AG09309 (cell line): ENCODE results near the gene RHEBL1.

ENCODE experiments used
- DNase-seq: peaks from one replicate; pipeline ENCODE4 v3.0.0-alpha.2; 2010; ENCODE audit warnings: low read depth
- H3K4me3 ChIP-seq: 2 replicates; pipeline ENCODE4 v1.5.1; 2011; ENCODE audit warnings: mild to moderate bottlenecking, low read depth, low read length, moderate library complexity; ENCODE audit not compliant: control insufficient read depth
- TF ChIP-seq, protein P1 (sequence below): IDR thresholded peaks from 2 replicates; pipeline ENCODE4 v1.5.1; 2011; ENCODE audit warnings: mild to moderate bottlenecking, low read depth, low read length, inconsistent platforms; ENCODE audit not compliant: insufficient read depth, control insufficient read depth; ENCODE audit errors: missing control alignments

Gene RHEBL1

DNA sequence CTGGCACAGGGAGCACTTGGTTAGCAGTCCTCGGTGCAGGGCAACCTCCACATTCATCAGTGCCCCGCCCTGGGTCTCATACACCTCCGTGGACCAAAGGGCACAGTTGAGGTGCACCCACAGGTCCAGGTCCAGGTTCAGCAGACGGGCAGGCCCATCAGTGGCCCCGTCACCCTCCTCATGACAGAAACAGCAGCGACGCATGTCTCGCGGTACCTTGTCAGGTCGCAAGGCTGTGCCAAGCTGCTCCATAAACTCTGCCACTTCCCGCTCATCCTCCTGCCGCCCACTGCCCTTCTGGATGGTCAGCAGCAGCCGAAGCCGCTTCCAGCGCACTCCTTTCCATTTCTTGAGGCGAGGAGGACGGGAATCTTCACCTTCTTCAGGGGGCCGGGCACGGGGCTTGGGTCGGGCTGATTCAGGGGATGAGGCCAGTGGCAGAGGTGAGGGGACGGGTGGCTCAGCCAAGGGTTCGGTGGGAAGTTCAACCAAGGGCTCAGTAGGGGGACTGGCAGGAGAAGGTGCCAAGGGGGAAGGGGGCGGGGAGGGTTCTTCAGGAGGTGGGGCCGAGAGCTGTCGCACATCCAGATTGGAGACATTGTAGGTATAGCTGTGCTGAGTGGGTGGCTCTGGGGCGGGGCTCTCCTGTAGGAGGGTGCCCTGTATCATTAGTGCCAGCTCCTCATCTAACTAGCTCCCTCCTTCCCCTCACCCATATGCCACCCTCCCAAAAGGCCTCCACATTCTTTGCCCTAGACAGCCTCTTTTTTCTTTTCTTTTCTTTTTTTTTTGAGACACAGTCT, 42.9 kb downstream of the RHEBL1 start:
- DNase-seq = no peak
- H3K4me3 ChIP-seq = no peak overlapping the region
- TF ChIP-seq, protein P1, sequence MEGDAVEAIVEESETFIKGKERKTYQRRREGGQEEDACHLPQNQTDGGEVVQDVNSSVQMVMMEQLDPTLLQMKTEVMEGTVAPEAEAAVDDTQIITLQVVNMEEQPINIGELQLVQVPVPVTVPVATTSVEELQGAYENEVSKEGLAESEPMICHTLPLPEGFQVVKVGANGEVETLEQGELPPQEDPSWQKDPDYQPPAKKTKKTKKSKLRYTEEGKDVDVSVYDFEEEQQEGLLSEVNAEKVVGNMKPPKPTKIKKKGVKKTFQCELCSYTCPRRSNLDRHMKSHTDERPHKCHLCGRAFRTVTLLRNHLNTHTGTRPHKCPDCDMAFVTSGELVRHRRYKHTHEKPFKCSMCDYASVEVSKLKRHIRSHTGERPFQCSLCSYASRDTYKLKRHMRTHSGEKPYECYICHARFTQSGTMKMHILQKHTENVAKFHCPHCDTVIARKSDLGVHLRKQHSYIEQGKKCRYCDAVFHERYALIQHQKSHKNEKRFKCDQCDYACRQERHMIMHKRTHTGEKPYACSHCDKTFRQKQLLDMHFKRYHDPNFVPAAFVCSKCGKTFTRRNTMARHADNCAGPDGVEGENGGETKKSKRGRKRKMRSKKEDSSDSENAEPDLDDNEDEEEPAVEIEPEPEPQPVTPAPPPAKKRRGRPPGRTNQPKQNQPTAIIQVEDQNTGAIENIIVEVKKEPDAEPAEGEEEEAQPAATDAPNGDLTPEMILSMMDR = no peak

GRCh38 chr12:49026101-49026500, 43.7 kb downstream of the RHEBL1 start:
- TF ChIP-seq, protein P1 = no peak
- DNase-seq = no peak
- H3K4me3 ChIP-seq = no peak overlapping the region

- no peak for DNase-seq
- TF ChIP-seq, protein P1 = no peak
These were observed 44.3 kb downstream of the RHEBL1 start for GRCh38 chr12:49025463-49025862.

GRCh38 chr12:49024543-49024942, 45.2 kb downstream of the RHEBL1 start:
- H3K4me3 ChIP-seq = no peak overlapping the region
- DNase-seq = no peak
- TF ChIP-seq, protein P1 = no peak

More at GRCh38 chr12:49025463-49025862, 44.3 kb downstream of the RHEBL1 start:
- H3K4me3 ChIP-seq = no peak overlapping the region

DNA sequence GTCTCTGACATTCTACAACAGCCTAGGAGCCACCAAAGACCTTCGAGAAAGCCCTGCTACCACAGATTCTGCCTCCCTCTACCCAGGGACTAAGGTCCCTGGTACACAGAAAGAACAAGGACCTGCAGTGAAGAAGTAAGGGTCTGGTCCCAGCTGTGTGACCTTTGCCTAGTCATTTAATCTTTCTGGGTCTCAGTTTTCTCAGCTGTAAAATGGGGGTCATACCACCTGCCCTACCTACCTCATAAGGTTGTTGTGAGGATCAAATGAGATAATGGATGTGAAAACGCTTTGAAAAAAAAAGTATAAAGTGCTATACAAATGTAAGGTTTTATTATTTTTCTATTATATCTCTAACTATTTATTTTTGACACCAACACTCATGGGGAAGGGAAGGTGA, 46.0 kb downstream of the RHEBL1 start:
- TF ChIP-seq, protein P1 = no peak
- DNase-seq = no peak
- no peak overlapping the region for H3K4me3 ChIP-seq

DNA sequence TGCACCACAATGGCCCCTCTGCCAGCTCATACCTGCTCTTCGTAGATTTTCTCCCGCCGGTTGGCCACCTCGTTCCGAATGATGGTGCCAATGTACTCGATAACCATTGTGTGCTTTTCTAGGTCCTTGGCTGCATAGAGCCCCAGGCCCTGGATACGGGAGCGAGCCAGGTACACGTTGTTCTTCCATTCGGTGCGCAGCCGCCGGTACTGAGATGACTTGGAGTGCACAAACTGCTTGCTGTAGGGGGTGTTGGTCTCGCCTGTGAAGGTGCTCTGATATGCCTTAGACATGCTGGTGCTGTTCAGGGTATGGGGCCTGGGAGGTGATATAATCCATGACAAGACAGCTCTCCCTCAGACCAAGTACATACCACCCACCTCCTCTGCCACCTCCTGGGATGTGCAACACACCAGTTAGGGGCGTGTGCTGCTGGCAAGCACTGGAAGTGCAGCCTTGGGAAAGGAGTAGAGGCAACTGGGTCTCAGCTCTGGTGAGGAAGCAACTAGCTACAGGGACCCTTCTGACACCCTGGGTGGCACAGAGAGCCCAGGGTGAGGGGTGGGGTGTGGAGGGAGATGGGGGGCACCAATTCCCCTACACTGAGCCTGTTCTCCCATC, 47.1 kb downstream of the RHEBL1 start:
- no peak for DNase-seq
- H3K4me3 ChIP-seq = no peak overlapping the region
- TF ChIP-seq, protein P1 = no peak
